AG09309 (cell line): ENCODE measurements around the gene FOXE3.

Experiments
- DNase-seq: peaks from one replicate; pipeline ENCODE4 v3.0.0-alpha.2; 2010; ENCODE audit warnings: low read depth
- H3K4me3 ChIP-seq: 2 replicates; pipeline ENCODE4 v1.5.1; 2011; ENCODE audit warnings: mild to moderate bottlenecking, low read depth, low read length, moderate library complexity; ENCODE audit not compliant: control insufficient read depth
- TF ChIP-seq, protein P1 (sequence below): IDR thresholded peaks from 2 replicates; pipeline ENCODE4 v1.5.1; 2011; ENCODE audit warnings: mild to moderate bottlenecking, low read depth, low read length, inconsistent platforms; ENCODE audit not compliant: insufficient read depth, control insufficient read depth; ENCODE audit errors: missing control alignments

Gene FOXE3

DNA sequence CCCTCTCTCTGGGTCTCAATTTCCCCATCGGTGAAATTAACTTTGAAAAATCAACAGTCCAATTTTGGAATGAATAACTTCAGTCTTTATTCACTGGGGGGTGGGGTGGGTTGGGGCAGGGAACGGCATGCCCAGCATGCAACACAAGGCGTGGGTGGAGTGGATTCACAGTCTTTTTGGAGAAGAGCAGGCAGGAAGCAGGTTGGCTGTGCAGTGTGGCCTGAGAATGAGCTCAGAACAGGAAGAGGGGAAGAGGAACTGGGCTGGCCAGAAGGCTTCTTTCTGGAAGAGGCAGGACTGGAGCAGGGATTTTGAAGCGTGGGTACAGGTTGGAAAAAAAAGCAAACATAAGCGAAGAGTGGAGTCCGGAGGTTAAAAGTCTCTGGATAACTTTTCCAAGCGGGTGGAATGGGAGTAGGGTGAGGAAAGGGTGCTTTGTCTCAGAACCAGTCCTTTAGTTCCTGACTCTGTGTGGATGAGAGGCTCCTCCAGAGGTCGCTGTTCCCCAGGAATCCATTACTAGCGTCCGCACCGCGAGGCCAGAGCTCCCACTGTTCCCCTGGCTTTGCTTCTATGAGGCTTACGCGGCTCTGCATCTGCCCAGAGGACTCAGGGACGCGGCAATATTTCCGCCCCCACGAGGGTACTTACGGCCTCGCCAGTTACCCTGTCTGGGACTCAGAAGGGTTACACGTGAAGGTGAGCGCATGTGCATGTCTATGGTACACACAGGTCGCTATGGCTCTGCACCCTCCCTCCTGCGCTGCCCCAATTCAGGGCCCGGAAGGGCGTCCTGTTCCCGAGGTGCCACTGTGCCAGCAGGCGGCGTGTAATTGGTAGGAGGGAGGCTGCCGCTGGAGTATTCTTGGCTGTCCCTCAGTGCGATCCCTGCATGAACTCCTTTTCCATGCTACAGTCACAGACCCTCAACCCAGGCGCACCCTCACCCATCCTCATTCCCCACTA lies 16.3 kb downstream of the FOXE3 start:
- no peak overlapping the region for H3K4me3 ChIP-seq
- TF ChIP-seq, protein P1, sequence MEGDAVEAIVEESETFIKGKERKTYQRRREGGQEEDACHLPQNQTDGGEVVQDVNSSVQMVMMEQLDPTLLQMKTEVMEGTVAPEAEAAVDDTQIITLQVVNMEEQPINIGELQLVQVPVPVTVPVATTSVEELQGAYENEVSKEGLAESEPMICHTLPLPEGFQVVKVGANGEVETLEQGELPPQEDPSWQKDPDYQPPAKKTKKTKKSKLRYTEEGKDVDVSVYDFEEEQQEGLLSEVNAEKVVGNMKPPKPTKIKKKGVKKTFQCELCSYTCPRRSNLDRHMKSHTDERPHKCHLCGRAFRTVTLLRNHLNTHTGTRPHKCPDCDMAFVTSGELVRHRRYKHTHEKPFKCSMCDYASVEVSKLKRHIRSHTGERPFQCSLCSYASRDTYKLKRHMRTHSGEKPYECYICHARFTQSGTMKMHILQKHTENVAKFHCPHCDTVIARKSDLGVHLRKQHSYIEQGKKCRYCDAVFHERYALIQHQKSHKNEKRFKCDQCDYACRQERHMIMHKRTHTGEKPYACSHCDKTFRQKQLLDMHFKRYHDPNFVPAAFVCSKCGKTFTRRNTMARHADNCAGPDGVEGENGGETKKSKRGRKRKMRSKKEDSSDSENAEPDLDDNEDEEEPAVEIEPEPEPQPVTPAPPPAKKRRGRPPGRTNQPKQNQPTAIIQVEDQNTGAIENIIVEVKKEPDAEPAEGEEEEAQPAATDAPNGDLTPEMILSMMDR: peak; percentile 84
- no peak for DNase-seq

DNA sequence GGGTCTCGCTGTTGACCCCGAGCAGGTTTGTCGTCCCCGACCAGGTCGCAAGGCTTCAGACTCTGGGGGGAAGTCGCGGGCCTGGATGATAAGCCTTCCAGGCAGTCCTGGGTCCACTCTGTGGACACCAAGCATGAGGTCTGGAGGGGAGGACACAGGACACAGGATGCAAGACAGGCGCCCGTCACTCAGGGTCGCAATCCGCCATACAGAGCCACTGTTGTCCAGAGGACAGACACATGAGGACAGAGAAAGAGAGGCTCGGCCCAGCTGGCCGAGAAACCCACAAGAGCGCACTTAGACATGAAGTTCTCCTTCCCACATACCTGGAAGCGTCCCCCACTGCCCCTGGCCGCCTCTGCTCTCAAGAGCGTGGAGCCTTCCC lies 16.9 kb downstream of the FOXE3 start:
- no peak overlapping the region for H3K4me3 ChIP-seq
- TF ChIP-seq, protein P1: no peak
- no peak for DNase-seq

DNA sequence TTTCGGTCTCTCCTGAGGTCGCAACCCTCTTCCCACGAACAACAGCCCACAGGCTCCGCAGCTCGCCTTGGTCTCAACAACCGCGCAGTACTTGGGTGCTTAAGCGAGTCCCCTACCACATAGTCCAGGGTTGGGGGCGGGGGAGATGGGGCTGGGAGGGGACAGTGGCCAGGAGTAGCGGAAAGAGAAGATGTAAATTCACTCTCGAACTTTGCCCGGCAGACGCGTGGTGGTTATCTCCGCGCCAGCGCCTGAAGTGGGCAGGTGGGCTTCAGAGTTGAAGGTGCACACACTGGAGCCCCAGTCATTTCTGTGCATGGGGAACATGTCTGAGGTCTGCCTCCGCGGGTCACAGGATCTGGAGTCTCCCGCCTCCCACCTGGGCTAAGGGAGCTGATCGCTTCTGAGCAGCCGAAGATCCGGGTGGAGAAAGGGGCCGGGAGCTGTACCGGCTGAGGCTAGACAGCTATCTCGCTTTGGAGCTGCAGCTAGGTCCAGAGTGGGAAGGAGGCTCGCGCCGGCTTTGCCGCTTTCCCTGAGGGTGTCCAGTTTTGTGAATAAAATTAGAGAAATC lies 17.5 kb downstream of the FOXE3 start:
- no peak overlapping the region for H3K4me3 ChIP-seq
- no peak for DNase-seq
- TF ChIP-seq, protein P1: no peak

DNA sequence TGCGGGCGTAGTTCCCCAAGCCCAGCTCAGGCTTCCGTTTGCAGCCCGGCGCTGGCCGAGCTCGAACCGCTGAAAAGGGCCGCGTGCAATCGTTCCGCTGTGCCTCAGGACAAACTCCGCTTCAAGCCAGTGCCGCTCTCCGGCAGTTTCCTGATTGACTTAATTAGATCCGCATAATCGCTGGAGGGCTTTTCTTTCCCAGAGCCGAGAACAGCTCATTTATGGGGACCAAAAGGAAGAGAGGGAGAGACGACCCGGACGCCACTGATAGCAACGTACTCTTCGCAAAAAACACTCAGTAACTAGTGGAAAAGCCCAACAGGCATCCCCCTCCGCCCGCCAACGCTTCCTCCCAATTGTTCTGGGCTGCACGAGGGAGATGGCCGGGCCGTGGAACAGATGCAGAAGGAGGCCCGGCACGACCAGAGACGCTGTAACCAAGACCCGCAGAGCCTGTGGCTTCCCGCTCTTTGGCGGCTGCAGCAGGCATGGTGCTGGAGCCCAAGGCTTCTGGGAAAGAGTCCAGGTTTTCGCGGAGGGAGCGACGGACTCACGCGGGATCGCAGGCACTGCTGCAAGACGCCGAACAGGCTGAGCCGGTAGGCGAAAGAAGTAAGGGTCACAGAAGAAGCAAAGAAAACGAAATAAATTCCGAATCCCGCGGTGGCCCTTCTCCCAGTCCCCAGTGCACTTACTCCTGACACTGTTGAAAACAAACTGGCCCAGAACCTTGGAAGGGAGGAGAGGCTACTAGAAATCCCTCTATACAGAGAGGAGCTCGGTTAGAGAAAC lies 18.2 kb downstream of the FOXE3 start:
- DNase-seq: no peak
- H3K4me3 ChIP-seq: peak overlapping the region; percentile 10
- TF ChIP-seq, protein P1: no peak

DNA sequence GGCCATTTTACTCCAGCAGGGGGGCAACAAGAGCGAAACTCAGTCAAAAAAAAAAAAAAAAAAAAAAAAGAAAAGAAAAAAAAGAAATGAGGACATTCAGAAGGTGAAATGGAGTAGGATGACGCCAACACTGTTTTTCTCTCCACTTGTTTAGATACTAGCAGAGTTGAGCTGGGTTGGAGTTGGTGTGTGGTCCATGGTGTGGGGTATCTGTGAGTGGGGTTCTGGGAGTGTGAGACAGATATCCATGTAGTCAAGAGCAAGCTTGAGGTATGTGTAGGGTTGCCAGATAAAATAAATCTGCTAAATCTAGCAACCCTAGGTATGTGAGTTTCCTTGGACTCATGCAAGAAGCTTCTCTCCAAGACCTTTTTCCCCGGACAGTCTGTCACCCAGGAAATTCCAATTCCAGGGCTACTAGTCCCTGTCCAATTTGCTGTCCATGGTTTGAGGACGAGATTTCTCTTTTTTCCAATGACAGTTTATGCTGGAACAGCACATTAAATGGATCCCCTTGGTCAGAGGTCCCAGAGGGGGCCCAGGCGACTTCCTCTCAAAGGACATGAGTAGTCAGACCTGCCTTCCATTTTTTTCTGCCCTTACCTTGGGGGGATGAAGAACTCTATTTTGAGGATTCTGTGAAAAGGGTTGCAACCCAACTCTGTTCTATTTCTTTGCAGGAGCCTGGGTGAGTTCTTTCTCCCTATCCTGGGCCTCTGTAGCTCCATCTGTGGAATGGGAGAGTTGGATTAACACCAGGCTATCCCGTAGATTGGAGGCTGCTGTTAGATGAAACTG lies 19.6 kb downstream of the FOXE3 start:
- TF ChIP-seq, protein P1: no peak
- H3K4me3 ChIP-seq: no peak overlapping the region
- DNase-seq: no peak

DNA sequence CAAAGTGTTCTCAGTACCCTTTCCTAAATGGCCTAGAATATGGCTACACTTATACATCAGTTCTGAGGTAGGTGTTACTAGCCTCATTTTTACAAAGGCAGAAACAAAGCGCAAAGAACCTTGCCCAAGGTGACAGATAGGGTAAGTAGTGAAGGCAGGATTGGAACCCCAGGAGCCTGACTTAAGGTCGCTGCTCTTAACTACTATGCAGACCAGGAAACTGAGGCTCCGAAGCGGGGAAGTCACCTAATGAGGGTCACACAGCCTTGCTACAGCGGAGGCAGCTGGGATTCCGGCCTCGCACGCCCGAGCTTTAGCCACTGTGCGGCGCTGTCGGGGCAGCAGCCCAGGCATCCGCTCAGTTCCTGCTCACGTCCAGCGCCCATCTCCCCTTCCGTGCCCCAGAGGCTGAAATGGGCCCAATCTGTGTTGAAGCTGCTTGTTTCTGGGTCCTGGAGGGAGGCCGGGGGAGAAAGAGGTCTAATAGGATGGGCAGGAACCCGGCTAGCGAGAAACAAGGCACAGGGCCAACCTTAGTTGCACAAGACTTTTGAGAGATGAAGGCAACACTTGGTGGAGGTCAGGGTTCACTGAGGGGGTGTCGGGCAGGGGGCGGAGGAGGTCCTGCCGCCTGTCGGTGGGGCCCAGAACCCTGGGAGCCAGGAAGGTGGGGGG lies 20.4 kb downstream of the FOXE3 start:
- TF ChIP-seq, protein P1: peak; percentile 100
- peak overlapping the region; percentile 94 for H3K4me3 ChIP-seq
- peak; percentile 8 for DNase-seq
